HEK293 (cell line): Measurements from ENCODE around the gene HDAC8.

Experiments used
- CTCF ChIA-PET: fragments of 350-600 bp; formaldehyde crosslinking; extraction: SDS; loops from one replicate; lab custom pipeline; 2021; ENCODE audit warnings: antibody characterized with exemption; lab: Yijun Ruan, JAX
- POLR2A ChIA-PET: fragments of 300-600 bp; formaldehyde crosslinking; extraction: SDS; loops from one replicate; lab custom pipeline; 2020; ENCODE audit warnings: antibody characterized with exemption, inconsistent platforms; lab: Yijun Ruan, JAX
- H3K27ac ChIP-seq: fragments of 200-500 bp; sonication (Bioruptor generic); 2 replicates; pipeline ENCODE4 v1.5.1; 2014; ENCODE audit warnings: low read depth, low read length, control low read depth, inconsistent platforms; ENCODE audit errors: extremely low read depth
- H3K36me3 ChIP-seq, 2 experiments: fragments of 200-500 bp in 1 of 2; sonication (Bioruptor generic) in 1 of 2; 1 replicate in 1 of 2; 2 replicates in 1 of 2; pipeline ENCODE4 v1.5.1; 2014 to 2017; ENCODE audit warnings: inconsistent platforms in 2 of 2, low read length in 2 of 2; ENCODE audit not compliant: control insufficient read depth in 2 of 2, insufficient read depth in 1 of 2
- H3K4me1 ChIP-seq: fragments of 200-500 bp; sonication (Bioruptor generic); 2 replicates; pipeline ENCODE4 v1.5.1; 2014; ENCODE audit warnings: mild to moderate bottlenecking, low read length, inconsistent platforms; ENCODE audit not compliant: control insufficient read depth, insufficient read depth
- H3K4me3 ChIP-seq: 2 replicates; pipeline ENCODE4 v1.5.1; 2011; ENCODE audit warnings: low read depth, mild to moderate bottlenecking, control low read depth, low read length, moderate library complexity
- H3K9me3 ChIP-seq: fragments of 200-500 bp; sonication (Bioruptor generic); 2 replicates; pipeline ENCODE4 v1.5.1; 2014; ENCODE audit warnings: low read depth, low read length, inconsistent platforms; ENCODE audit not compliant: control insufficient read depth, insufficient read depth
- BCL11B ChIP-seq: fragments of 450-650 bp; formaldehyde crosslinking; IDR thresholded peaks from 2 replicates; pipeline ENCODE4 v1.5.1; 2016; ENCODE audit warnings: low read depth, missing biosample characterization, missing genetic modification characterization
- GFI1B ChIP-seq: fragments of 450-650 bp; formaldehyde crosslinking; IDR thresholded peaks from 2 replicates; pipeline ENCODE4 v1.5.1; 2016; ENCODE audit warnings: missing biosample characterization, missing genetic modification characterization
- KLF16 ChIP-seq: fragments of 450-650 bp; formaldehyde crosslinking; IDR thresholded peaks from 2 replicates; pipeline ENCODE4 v1.5.1; 2017; ENCODE audit warnings: missing biosample characterization, missing genetic modification characterization
- REPIN1 ChIP-seq: fragments of 450-650 bp; formaldehyde crosslinking; IDR thresholded peaks from 2 replicates; pipeline ENCODE4 v1.5.1; 2017; ENCODE audit warnings: missing biosample characterization, missing genetic modification characterization, low read depth
- TRIM28 ChIP-seq: IDR thresholded peaks from 2 replicates; pipeline ENCODE4 v1.6.1; 2011; ENCODE audit warnings: low read length, control low read depth, borderline replicate concordance
- ZNF133 ChIP-seq: fragments of 450-650 bp; formaldehyde crosslinking; IDR thresholded peaks from 2 replicates; pipeline ENCODE4 v1.5.1; 2016; ENCODE audit warnings: missing biosample characterization, missing genetic modification characterization
- ZNF223 ChIP-seq: fragments of 450-650 bp; formaldehyde crosslinking; IDR thresholded peaks from 2 replicates; pipeline ENCODE4 v1.5.1; 2016; ENCODE audit warnings: missing biosample characterization, missing genetic modification characterization
- ZNF292 ChIP-seq: fragments of 450-650 bp; formaldehyde crosslinking; IDR thresholded peaks from 2 replicates; pipeline ENCODE4 v1.5.1; 2016; ENCODE audit warnings: low read depth, missing biosample characterization, missing genetic modification characterization, borderline replicate concordance
- ZNF341 ChIP-seq: fragments of 450-650 bp; formaldehyde crosslinking; IDR thresholded peaks from 2 replicates; pipeline ENCODE4; 2016; ENCODE audit warnings: low read depth, missing biosample characterization, missing genetic modification characterization
- ZNF423 ChIP-seq: fragments of 450-650 bp; formaldehyde crosslinking; IDR thresholded peaks from 2 replicates; pipeline ENCODE4 v1.5.1; 2016; ENCODE audit warnings: missing biosample characterization, missing genetic modification characterization
- ZNF473 ChIP-seq: fragments of 450-650 bp; formaldehyde crosslinking; IDR thresholded peaks from 2 replicates; pipeline ENCODE4 v1.5.1; 2017; ENCODE audit warnings: missing biosample characterization, missing genetic modification characterization
- ZNF548 ChIP-seq: fragments of 450-650 bp; formaldehyde crosslinking; IDR thresholded peaks from 2 replicates; pipeline ENCODE4 v1.5.1; 2016; ENCODE audit warnings: missing biosample characterization, missing genetic modification characterization
- ZNF549 ChIP-seq: fragments of 450-650 bp; IDR thresholded peaks from 2 replicates; pipeline ENCODE4 v1.5.1; 2018; ENCODE audit warnings: missing biosample characterization, missing genetic modification characterization, mild to moderate bottlenecking, inconsistent platforms, moderate library complexity
- ZNF585B ChIP-seq: fragments of 450-650 bp; formaldehyde crosslinking; IDR thresholded peaks from 2 replicates; pipeline ENCODE4 v1.5.1; 2016; ENCODE audit warnings: missing biosample characterization, missing genetic modification characterization
- ZNF610 ChIP-seq: fragments of 450-650 bp; formaldehyde crosslinking; IDR thresholded peaks from 2 replicates; pipeline ENCODE4 v1.5.1; 2016; ENCODE audit warnings: missing biosample characterization, missing genetic modification characterization, borderline replicate concordance
- ZNF624 ChIP-seq: fragments of 450-650 bp; formaldehyde crosslinking; IDR thresholded peaks from 2 replicates; pipeline ENCODE4 v1.5.1; 2017; ENCODE audit warnings: missing biosample characterization, missing genetic modification characterization
- ZNF654 ChIP-seq: fragments of 450-650 bp; formaldehyde crosslinking; IDR thresholded peaks from 2 replicates; pipeline ENCODE4 v1.5.1; 2016; ENCODE audit warnings: low read depth, missing biosample characterization, missing genetic modification characterization
- ZNF707 ChIP-seq: fragments of 450-650 bp; formaldehyde crosslinking; IDR thresholded peaks from 2 replicates; pipeline ENCODE4 v1.5.1; 2016; ENCODE audit warnings: missing biosample characterization, missing genetic modification characterization
- TF ChIP-seq, protein P1 (sequence below): fragments of 450-650 bp; formaldehyde crosslinking; IDR thresholded peaks from 2 replicates; pipeline ENCODE4 v1.5.1; 2016; ENCODE audit warnings: missing biosample characterization, missing genetic modification characterization
- TF ChIP-seq, protein P2 (sequence below): fragments of 450-650 bp; formaldehyde crosslinking; IDR thresholded peaks from 2 replicates; pipeline ENCODE4 v1.5.1; 2017; ENCODE audit warnings: missing biosample characterization, missing genetic modification characterization
- TF ChIP-seq, protein P3 (sequence below): fragments of 450-650 bp; formaldehyde crosslinking; IDR thresholded peaks from 2 replicates; pipeline ENCODE4 v1.5.1; 2016; ENCODE audit warnings: missing biosample characterization, missing genetic modification characterization
- TF ChIP-seq, protein P4 (sequence below): fragments of 450-650 bp; formaldehyde crosslinking; IDR thresholded peaks from 2 replicates; pipeline ENCODE4 v1.5.1; 2016; ENCODE audit warnings: missing biosample characterization, missing genetic modification characterization
- TF ChIP-seq, protein P5 (sequence below): fragments of 450-650 bp; formaldehyde crosslinking; IDR thresholded peaks from 2 replicates; pipeline ENCODE4 v1.5.1; 2016; ENCODE audit warnings: missing biosample characterization, missing genetic modification characterization

The HDAC8 gene

DNA sequence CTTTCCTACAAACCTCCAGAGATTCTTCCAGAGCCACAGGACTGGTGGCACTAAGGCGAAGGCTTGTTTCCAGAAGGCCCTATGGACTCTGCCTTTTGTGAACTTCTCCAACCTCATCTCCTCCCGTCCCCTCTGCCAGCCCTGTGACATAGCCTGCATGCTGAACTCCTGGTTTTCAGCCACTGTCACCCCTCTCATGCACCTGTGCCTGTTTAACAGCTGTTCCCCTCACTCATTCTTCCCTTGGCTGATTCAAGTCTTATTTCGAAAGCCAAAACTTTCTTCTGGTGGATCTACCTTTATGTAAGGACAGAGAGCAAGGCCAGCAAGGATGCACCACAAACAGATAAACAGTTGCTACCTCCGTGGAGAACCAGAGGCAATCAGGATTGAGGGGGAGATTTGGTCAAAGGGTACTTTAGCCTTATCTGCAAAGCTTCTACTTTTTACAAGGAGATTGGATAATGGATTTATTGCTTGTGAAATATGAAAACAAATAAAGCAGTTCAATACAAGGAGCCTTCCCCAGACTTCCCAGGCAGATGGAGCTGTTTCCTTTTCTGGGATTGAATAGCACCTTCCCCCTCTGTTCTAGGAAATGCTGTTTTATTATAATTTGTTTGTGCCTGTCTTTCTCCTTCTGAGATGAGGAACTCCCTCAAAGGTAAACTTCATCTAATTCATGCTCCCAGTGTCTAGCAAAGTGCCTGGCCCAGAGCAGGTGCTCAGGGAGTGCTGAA is 272.6 kb downstream of the HDAC8 start:
- Histone ChIP-seq H3K9me3 (no peaks in the 10 kb centered on the region), H3K36me3 (peaks cover 0 to 14% of the 10 kb centered on the region in 2 experiments; a peak in 1 of 3 replicates)
- POLR2A ChIA-PET, result interaction anchor here (1.2 kb wide), 1 partner anchor 23 kb away, joined by 3 read pairs; the partner anchor contains the start of gene RPS4X

DNA sequence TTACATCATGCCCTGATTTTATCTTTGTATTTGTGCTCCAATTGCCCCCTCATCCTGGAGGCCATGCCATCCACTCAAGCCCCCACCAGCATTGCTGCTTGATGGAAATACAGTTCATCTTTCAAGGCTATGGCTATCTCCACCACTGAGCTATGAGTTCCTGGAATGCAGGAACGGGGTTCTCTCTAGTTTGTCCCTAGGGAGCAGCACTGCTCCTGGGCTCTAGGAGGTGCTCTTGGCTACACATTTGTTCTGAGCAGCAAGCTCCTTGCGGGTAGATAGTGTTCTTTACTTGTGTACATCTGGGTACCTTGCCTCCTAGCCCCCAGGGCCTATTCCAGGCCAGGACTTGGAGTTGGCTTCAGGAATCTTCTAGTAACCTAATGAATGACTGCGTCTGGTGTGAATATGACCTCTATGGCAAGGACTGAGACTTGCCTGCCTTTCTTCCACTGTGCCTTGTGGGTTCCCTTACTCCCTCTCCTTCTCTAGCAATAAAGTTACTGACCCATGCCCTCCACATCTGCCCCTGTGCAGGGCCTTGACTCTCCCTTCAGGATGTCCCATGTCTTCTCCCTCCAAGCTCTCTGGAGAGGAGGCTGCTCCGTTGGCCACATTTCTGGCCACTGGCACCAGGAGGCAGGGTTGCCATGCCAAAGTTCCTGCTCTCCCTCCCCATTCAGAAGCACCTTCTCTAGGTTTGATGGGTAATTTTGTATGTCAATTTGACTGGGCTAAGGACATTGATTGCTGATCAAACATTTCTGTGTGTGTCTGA is 274.5 kb downstream of the HDAC8 start:
- no peak overlapping the region for H3K27ac ChIP-seq
- ChIA-PET POLR2A (interaction anchor here (1.1 kb wide), 1 partner anchor 21 kb away, joined by 10 read pairs; the partner anchor contains the start of gene RPS4X), CTCF (interaction anchor here (0.5 to 1.8 kb wide), 15 partner anchors 9 to 837 kb away, joined by 3 to 6 read pairs (median 3); partner anchors contain the start of gene RPS4X)
- TF ChIP-seq, protein P1, sequence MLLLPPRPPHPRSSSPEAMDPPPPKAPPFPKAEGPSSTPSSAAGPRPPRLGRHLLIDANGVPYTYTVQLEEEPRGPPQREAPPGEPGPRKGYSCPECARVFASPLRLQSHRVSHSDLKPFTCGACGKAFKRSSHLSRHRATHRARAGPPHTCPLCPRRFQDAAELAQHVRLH (tag by site-specific recombination), result no peak
- TF ChIP-seq ZNF654 (0 out of 2 replicates have a peak, but pooled peaks have one; percentile 2), ZNF423 (0 out of 2 replicates have a peak, but pooled peaks have one; percentile 4), ZNF549 (tag by site-specific recombination) (no peak), TRIM28 (peak; percentile 37; the same call in 1 of the 2 replicates), ZNF548 (tag by site-specific recombination) (no peak)
- TF ChIP-seq, protein P2, sequence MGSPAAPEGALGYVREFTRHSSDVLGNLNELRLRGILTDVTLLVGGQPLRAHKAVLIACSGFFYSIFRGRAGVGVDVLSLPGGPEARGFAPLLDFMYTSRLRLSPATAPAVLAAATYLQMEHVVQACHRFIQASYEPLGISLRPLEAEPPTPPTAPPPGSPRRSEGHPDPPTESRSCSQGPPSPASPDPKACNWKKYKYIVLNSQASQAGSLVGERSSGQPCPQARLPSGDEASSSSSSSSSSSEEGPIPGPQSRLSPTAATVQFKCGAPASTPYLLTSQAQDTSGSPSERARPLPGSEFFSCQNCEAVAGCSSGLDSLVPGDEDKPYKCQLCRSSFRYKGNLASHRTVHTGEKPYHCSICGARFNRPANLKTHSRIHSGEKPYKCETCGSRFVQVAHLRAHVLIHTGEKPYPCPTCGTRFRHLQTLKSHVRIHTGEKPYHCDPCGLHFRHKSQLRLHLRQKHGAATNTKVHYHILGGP, result peak; percentile 79
- TF ChIP-seq, protein P3, sequence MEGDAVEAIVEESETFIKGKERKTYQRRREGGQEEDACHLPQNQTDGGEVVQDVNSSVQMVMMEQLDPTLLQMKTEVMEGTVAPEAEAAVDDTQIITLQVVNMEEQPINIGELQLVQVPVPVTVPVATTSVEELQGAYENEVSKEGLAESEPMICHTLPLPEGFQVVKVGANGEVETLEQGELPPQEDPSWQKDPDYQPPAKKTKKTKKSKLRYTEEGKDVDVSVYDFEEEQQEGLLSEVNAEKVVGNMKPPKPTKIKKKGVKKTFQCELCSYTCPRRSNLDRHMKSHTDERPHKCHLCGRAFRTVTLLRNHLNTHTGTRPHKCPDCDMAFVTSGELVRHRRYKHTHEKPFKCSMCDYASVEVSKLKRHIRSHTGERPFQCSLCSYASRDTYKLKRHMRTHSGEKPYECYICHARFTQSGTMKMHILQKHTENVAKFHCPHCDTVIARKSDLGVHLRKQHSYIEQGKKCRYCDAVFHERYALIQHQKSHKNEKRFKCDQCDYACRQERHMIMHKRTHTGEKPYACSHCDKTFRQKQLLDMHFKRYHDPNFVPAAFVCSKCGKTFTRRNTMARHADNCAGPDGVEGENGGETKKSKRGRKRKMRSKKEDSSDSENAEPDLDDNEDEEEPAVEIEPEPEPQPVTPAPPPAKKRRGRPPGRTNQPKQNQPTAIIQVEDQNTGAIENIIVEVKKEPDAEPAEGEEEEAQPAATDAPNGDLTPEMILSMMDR (tag by site-specific recombination), result peak; percentile 11; the same call in 1 of the 2 replicates
- peaks cover under 1% of the 10 kb centered on the region for H3K9me3 ChIP-seq
- no peaks in the 10 kb centered on the region for H3K4me1 ChIP-seq
- H3K4me3 ChIP-seq, result no peak overlapping the region
- H3K36me3 ChIP-seq, result peaks cover 0 to 14% of the 10 kb centered on the region in 2 experiments; a peak in 1 of 3 replicates

More for the DNA sequence above, 272.6 kb downstream of the HDAC8 start:
- Histone ChIP-seq H3K4me3 (no peak overlapping the region), H3K4me1 (no peaks in the 10 kb centered on the region)
- CTCF ChIA-PET, result interaction anchor here (0.6 to 1.7 kb wide), 5 partner anchors 10 to 178 kb away, joined by 3 to 4 read pairs (median 4); no protein-coding TSS in a partner anchor
- TF ChIP-seq ZNF707 (tag by site-specific recombination) (no peak), ZNF341 (0 out of 2 replicates have a peak, but pooled peaks have one; percentile 15), ZNF624 (no peak), ZNF610 (tag by site-specific recombination) (no peak), KLF16 (tag by site-specific recombination) (no peak), ZNF292 (no peak), BCL11B (tag by site-specific recombination) (no peak), ZNF133 (tag by site-specific recombination) (no peak), ZNF223 (tag by site-specific recombination) (no peak), REPIN1 (no peak), ZNF585B (tag by site-specific recombination) (no peak), GFI1B (tag by site-specific recombination) (no peak), ZNF473 (tag by site-specific recombination) (no peak)
- TF ChIP-seq, protein P3 (tag by site-specific recombination), result 0 out of 2 replicates have a peak, but pooled peaks have one; percentile 11
- TF ChIP-seq, protein P4, sequence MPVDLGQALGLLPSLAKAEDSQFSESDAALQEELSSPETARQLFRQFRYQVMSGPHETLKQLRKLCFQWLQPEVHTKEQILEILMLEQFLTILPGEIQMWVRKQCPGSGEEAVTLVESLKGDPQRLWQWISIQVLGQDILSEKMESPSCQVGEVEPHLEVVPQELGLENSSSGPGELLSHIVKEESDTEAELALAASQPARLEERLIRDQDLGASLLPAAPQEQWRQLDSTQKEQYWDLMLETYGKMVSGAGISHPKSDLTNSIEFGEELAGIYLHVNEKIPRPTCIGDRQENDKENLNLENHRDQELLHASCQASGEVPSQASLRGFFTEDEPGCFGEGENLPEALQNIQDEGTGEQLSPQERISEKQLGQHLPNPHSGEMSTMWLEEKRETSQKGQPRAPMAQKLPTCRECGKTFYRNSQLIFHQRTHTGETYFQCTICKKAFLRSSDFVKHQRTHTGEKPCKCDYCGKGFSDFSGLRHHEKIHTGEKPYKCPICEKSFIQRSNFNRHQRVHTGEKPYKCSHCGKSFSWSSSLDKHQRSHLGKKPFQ, result no peak
- TF ChIP-seq, protein P5, sequence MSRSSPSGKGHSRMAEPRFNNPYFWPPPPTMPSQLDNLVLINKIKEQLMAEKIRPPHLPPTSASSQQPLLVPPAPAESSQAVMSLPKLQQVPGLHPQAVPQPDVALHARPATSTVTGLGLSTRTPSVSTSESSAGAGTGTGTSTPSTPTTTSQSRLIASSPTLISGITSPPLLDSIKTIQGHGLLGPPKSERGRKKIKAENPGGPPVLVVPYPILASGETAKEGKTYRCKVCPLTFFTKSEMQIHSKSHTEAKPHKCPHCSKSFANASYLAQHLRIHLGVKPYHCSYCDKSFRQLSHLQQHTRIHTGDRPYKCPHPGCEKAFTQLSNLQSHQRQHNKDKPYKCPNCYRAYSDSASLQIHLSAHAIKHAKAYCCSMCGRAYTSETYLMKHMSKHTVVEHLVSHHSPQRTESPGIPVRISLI, result no peak
- TF ChIP-seq, all 188 proteins: peak for 2
- no peak overlapping the region for H3K27ac ChIP-seq
